CD8-positive, alpha-beta memory T cell (primary cell): ENCODE results near the gene NUDCD2. TPM values are rescaled to one million over a fixed set of nuclear protein-coding genes. Genes with fewer than 3 reads are reported as not detected.
"Not testable (repeated sequence)": the region's sequence is repeated elsewhere in the genome, so short reads cannot be mapped to it uniquely, and the experiment has no call there.

Source experiments
- CTCF ChIA-PET: fragments of 350-600 bp; sonication (Branson Sonifier 250); formaldehyde crosslinking; loops from one replicate; lab custom pipeline; 2021; ENCODE audit warnings: antibody characterized with exemption; lab: Charles Lee
- POLR2A ChIA-PET: fragments of 350-600 bp; sonication (Branson Sonifier 250); formaldehyde crosslinking; loops from one replicate; lab custom pipeline; 2021; ENCODE audit warnings: antibody characterized with exemption; lab: Charles Lee
- DNase-seq, 5 donors: peaks; one replicate each; pipeline versions ENCODE4 v3.0.0 to v3.0.0-alpha.2; 2020 to 2022; ENCODE audit warnings: mixed read lengths in 1 of 5
- H3K27ac ChIP-seq: one replicate; pipeline ENCODE4 v1.7.0; 2013; ENCODE audit warnings: low read depth, mild to moderate bottlenecking, low read length, moderate library complexity
- H3K27me3 ChIP-seq: 2 replicates; pipeline ENCODE4 v1.7.0; 2013; ENCODE audit warnings: low read length, mild to moderate bottlenecking; ENCODE audit not compliant: insufficient read depth, poor library complexity, severe bottlenecking
- H3K36me3 ChIP-seq: 2 replicates; pipeline ENCODE4 v1.7.0; 2013; ENCODE audit warnings: mild to moderate bottlenecking, low read length, moderate library complexity; ENCODE audit not compliant: insufficient read depth
- H3K4me1 ChIP-seq: 2 replicates; pipeline ENCODE4 v1.7.0; 2013; ENCODE audit warnings: mild to moderate bottlenecking, low read length, moderate library complexity; ENCODE audit not compliant: insufficient read depth
- H3K4me3 ChIP-seq: 2 replicates; pipeline ENCODE4 v1.7.0; 2013; ENCODE audit warnings: mild to moderate bottlenecking, low read length
- H3K9me3 ChIP-seq: 2 replicates; pipeline ENCODE4 v1.7.0; 2013; ENCODE audit warnings: mild to moderate bottlenecking, low read length
- H3K27ac Mint-ChIP-seq, 8 donors: one replicate each; pipeline ENCODE4 v1.8.0; 2020 to 2021; ENCODE audit warnings: mixed read lengths in 8 of 8, mild to moderate bottlenecking in 6 of 8, inconsistent platforms in 3 of 8, moderate library complexity in 3 of 8
- H3K27me3 Mint-ChIP-seq, 2 donors: one replicate each; pipeline ENCODE4 v1.8.0; 2020 to 2021; ENCODE audit warnings: mixed read lengths in 2 of 2, mild to moderate bottlenecking in 1 of 2, moderate library complexity in 1 of 2
- H3K36me3 Mint-ChIP-seq, 3 donors: one replicate each; pipeline ENCODE4 v1.8.0; 2020 to 2021; ENCODE audit warnings: mixed read lengths in 3 of 3, inconsistent platforms in 1 of 3, mild to moderate bottlenecking in 1 of 3
- H3K4me1 Mint-ChIP-seq, 3 donors: one replicate each; pipeline ENCODE4 v1.8.0; 2020 to 2021; ENCODE audit warnings: mixed read lengths in 3 of 3, inconsistent platforms in 1 of 3, mild to moderate bottlenecking in 1 of 3
- H3K4me3 Mint-ChIP-seq, 7 donors: one replicate each; pipeline ENCODE4 v1.8.0; 2020 to 2021; ENCODE audit warnings: mixed read lengths in 7 of 7, mild to moderate bottlenecking in 6 of 7, moderate library complexity in 4 of 7, inconsistent platforms in 2 of 7
- H3K9me3 Mint-ChIP-seq, 5 donors: one replicate each; pipeline ENCODE4 v1.8.0; 2020 to 2022; ENCODE audit warnings: mixed read lengths in 5 of 5, mild to moderate bottlenecking in 3 of 5, moderate library complexity in 2 of 5, inconsistent platforms in 1 of 5
- polyA plus RNA-seq: library from polyadenylated mRNA; unstranded; fragments of 300-500 nt; fragmentation: Illumina TruSeq; gene quantifications from one replicate; pipeline ENCODE4 v1.2.3, GENCODE V29; 2021
- total RNA-seq, 2 experiments: library from RNA; stranded (reverse); gene quantifications; one replicate each; pipeline ENCODE4 v1.2.3, GENCODE V29; 2021

NUDCD2 gene
- total and polyA plus RNA-seq, 3 experiments from 2014 or later: 31.3 to 52.5 (median 36.2) TPM

DNA sequence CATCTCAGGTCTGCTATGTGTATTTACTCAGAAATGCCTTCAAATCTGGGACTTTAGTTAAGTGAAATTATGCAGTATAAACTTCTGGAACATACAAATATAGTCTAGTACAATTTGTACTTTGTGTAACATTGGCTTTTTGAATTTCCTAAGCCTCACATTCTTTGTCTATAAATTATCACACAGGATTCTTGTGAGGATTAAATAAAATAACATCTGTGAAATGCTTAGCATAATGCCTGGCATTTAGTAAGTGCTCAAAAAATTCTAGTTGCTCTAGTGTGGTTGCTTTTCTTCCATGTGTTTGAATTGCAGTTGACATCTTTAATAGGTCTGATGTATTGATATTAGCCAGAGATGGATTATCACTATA, 3.1 kb upstream of the NUDCD2 start:
- Mint-ChIP-seq H3K27ac (peak overlapping the region in 5 of 8 donors; percentile 47 to 99 (median 93)), H3K4me1 (peaks cover 34 to 49% (median 46%) of the 10 kb centered on the region in 3 donors), H3K4me3 (no peak overlapping the region), H3K27me3 (peaks cover 0 to 5% of the 10 kb centered on the region in 2 donors), H3K9me3 (peaks cover 0 to 2% (median 0%) of the 10 kb centered on the region in 5 donors), H3K36me3 (peaks cover 0 to 10% (median 0%) of the 10 kb centered on the region in 3 donors)
- no peaks in the 10 kb centered on the region for H3K27me3 ChIP-seq
- H3K4me1 ChIP-seq: peaks cover 30% of the 10 kb centered on the region
- ChIA-PET CTCF (interaction anchor here (1.0 to 4.2 kb wide), 2 partner anchors 39 to 42 kb away, joined by 3 to 20 read pairs; partner anchors contain the start of gene MAT2B), POLR2A (interaction anchor here (5.1 kb wide), 1 partner anchor 42 kb away, joined by 101 read pairs; the partner anchor contains the start of gene MAT2B)
- peak overlapping the region; percentile 98 for H3K27ac ChIP-seq
- H3K36me3 ChIP-seq: no peaks in the 10 kb centered on the region
- H3K9me3 ChIP-seq: no peaks in the 10 kb centered on the region
- no peak overlapping the region for H3K4me3 ChIP-seq
- DNase-seq: no peak

GRCh38 chr5:163460562-163461171, 765 bp upstream of the NUDCD2 start, which contains the start of gene HMMR:
Gene HMMR (plus strand): TSS chr5:163460632. CDS start chr5:163460693, 61 bp downstream.
- peaks cover 0 to 2% (median 0%) of the 10 kb centered on the region in 5 donors for H3K9me3 Mint-ChIP-seq

DNA sequence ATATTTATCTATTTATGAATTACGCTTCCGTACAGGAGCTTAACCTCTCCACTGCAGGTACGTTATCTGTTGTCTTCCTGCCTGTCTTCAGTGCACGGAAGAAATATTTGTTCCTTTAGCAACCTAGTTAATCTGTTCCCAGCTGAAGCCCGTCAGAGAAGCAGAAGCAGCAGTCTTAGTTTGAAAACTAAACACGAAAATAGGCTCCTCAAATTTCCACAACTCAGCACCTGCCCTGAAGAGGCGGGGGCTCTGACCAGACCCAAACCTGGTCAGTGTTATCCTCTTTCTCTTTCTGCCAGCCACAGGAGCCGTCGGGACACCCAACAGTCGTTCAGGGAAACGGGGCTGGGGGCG, 462 bp downstream of the NUDCD2 start:
- Histone ChIP-seq H3K27ac (peak overlapping the region; percentile 98), H3K4me3 (peak overlapping the region; percentile 99), H3K36me3 (peaks cover 4% of the 10 kb centered on the region), H3K27me3 (no peaks in the 10 kb centered on the region), H3K4me1 (peaks cover 30% of the 10 kb centered on the region), H3K9me3 (no peaks in the 10 kb centered on the region)
- POLR2A ChIA-PET: interaction anchor here (0.6 to 5.1 kb wide), 7 partner anchors 18 to 53 kb away, joined by 3 to 101 read pairs (median 3); partner anchors contain the start of genes CCNG1 and MAT2B
- Mint-ChIP-seq H3K27me3 (peaks cover 0 to 5% of the 10 kb centered on the region in 2 donors), H3K4me3 (peak overlapping the region; percentile 92 to 98 (median 96)), H3K4me1 (peaks cover 43 to 68% (median 67%) of the 10 kb centered on the region in 3 donors), H3K36me3 (peaks cover 4 to 34% (median 8%) of the 10 kb centered on the region in 3 donors), H3K27ac (peak overlapping the region; percentile 96 to 100 (median 99)), H3K9me3 (peaks cover 0 to 2% (median 0%) of the 10 kb centered on the region in 5 donors)
- DNase-seq: no peak
- CTCF ChIA-PET: interaction anchor here (0.8 to 4.2 kb wide), 13 partner anchors 14 to 57 kb away, joined by 3 to 25 read pairs (median 4); partner anchors contain the start of genes CCNG1 and MAT2B

More at GRCh38 chr5:163460562-163461171, 765 bp upstream of the NUDCD2 start, which contains the start of gene HMMR:
- Mint-ChIP-seq H3K4me1 (peaks cover 40 to 59% (median 58%) of the 10 kb centered on the region in 3 donors), H3K27me3 (peaks cover 0 to 5% of the 10 kb centered on the region in 2 donors), H3K4me3 (peak within 1 kb of the TSS; percentile 92 to 98 (median 96)), H3K36me3 (peaks cover 2 to 22% (median 3%) of the 10 kb centered on the region in 3 donors), H3K27ac (peak within 1 kb of the TSS; percentile 96 to 100 (median 99))
- ChIA-PET POLR2A (interaction anchor here (0.7 to 5.1 kb wide), 10 partner anchors 20 to 55 kb away, joined by 3 to 101 read pairs (median 3); partner anchors contain the start of genes CCNG1 and MAT2B), CTCF (interaction anchor here (0.7 to 4.2 kb wide), 19 partner anchors 7 to 53 kb away, joined by 3 to 25 read pairs (median 4); partner anchors contain the start of genes CCNG1 and MAT2B)
- Histone ChIP-seq H3K9me3 (no peaks in the 10 kb centered on the region), H3K4me3 (peak within 1 kb of the TSS; percentile 99), H3K27ac (peak within 1 kb of the TSS; percentile 98), H3K36me3 (no peaks in the 10 kb centered on the region), H3K4me1 (peaks cover 30% of the 10 kb centered on the region), H3K27me3 (no peaks in the 10 kb centered on the region)
- peak in 1 of 5 donors; percentile 50 for DNase-seq

DNA sequence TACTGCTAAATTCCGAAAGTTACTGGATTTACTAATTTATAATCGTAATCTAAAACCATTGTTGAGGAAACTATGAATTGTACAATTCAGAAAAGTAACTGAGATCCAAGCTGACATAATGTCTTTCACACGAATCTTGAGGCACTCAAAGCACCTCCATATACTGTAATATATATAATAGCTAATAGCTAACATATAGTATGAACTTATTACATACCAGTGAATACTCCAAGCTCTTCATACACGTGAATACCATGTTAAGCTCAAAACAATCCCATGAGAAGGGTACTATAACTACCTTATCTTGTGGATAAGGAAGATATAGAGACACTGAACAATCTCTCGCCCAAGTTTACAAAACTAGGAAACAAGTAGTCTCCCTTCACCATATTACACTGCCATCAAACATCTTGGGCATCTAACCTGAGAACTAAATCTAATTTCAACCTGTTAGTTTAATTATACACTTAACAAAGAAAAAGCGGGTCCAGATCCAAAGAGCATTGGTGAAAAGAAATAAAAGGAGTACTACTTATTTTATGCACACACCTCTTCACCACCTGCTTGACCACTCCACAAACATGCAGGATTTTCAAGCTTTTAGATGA, 1.0 kb downstream of the NUDCD2 start:
- Mint-ChIP-seq H3K36me3 (peaks cover 4 to 36% (median 8%) of the 10 kb centered on the region in 3 donors), H3K27me3 (peaks cover 0 to 5% of the 10 kb centered on the region in 2 donors), H3K4me1 (peaks cover 43 to 68% (median 67%) of the 10 kb centered on the region in 3 donors), H3K4me3 (peak overlapping the region; percentile 92 to 98 (median 96)), H3K27ac (peak overlapping the region; percentile 96 to 100 (median 99)), H3K9me3 (peaks cover 0 to 2% (median 0%) of the 10 kb centered on the region in 5 donors)
- ChIA-PET CTCF (interaction anchor here (0.8 to 4.2 kb wide), 12 partner anchors 15 to 57 kb away, joined by 3 to 25 read pairs (median 6); partner anchors contain the start of genes CCNG1 and MAT2B), POLR2A (interaction anchor here (0.6 to 5.1 kb wide), 4 partner anchors 19 to 50 kb away, joined by 3 to 101 read pairs (median 20); partner anchors contain the start of genes CCNG1 and MAT2B)
- Histone ChIP-seq H3K27me3 (no peaks in the 10 kb centered on the region), H3K4me3 (peak overlapping the region; percentile 99), H3K27ac (peak overlapping the region; percentile 98), H3K4me1 (peaks cover 30% of the 10 kb centered on the region), H3K36me3 (peaks cover 4% of the 10 kb centered on the region), H3K9me3 (no peaks in the 10 kb centered on the region)
- no peak for DNase-seq

GRCh38 chr5:163456840-163457239, 3.1 kb downstream of the NUDCD2 start:
- POLR2A ChIA-PET: no interaction called here
- CTCF ChIA-PET: interaction anchor here (1.1 kb wide), 1 partner anchor 12 kb away, joined by 4 read pairs; no protein-coding TSS in a partner anchor
- Mint-ChIP-seq H3K27ac (peak overlapping the region in 3 of 8 donors; percentile 2 to 51 (median 14)), H3K36me3 (peaks cover 4 to 47% (median 11%) of the 10 kb centered on the region in 3 donors), H3K27me3 (peaks cover 0 to 5% of the 10 kb centered on the region in 2 donors), H3K4me1 (peaks cover 35 to 56% (median 54%) of the 10 kb centered on the region in 3 donors), H3K4me3 (peak overlapping the region in 1 of 7 donors; percentile 46), H3K9me3 (peaks cover 0 to 2% (median 0%) of the 10 kb centered on the region in 5 donors)
- Histone ChIP-seq H3K27ac (no peak overlapping the region), H3K36me3 (peaks cover 4% of the 10 kb centered on the region), H3K4me3 (no peak overlapping the region), H3K4me1 (peaks cover 22% of the 10 kb centered on the region), H3K27me3 (no peaks in the 10 kb centered on the region), H3K9me3 (no peaks in the 10 kb centered on the region)
- no peak for DNase-seq

DNA sequence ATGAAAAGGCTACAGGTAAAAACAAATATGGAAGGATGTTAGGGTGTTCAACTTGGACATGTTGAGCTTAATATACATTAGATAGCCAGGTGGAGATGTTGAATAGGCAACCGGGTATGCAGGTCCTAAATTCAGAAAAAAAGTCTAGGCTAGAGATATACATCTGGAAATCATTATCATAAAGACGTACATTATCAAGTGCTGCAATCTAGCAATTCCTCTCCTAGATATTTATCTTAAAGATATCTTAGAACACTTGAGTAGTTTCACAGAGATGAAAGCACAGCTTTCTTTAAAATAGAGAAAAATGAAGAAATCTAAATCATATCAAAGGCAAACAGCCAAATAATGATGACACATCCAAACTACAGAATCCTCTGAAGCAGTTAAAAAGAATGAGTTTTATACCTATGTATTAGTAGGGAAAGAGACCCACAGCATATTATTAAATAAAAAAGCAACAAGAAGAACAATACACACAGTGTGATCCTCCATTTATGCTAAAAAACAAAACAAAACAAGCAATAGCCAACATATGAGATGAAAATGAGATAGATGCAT, 3.8 kb downstream of the NUDCD2 start:
- peak overlapping the region in 1 of 7 donors; percentile 49 for H3K4me3 Mint-ChIP-seq
- Histone ChIP-seq H3K36me3 (peaks cover 4% of the 10 kb centered on the region), H3K4me1 (peaks cover 18% of the 10 kb centered on the region), H3K9me3 (no peaks in the 10 kb centered on the region), H3K27me3 (no peaks in the 10 kb centered on the region), H3K4me3 (no peak overlapping the region), H3K27ac (no peak overlapping the region)
- H3K36me3 Mint-ChIP-seq: peaks cover 4 to 50% (median 11%) of the 10 kb centered on the region in 3 donors
- DNase-seq: no peak
- peaks cover 0 to 5% of the 10 kb centered on the region in 2 donors for H3K27me3 Mint-ChIP-seq
- CTCF ChIA-PET: no interaction called here
- POLR2A ChIA-PET: no interaction called here
- peaks cover 31 to 51% (median 49%) of the 10 kb centered on the region in 3 donors for H3K4me1 Mint-ChIP-seq
- H3K9me3 Mint-ChIP-seq: peaks cover 0 to 2% (median 0%) of the 10 kb centered on the region in 5 donors
- peak overlapping the region in 4 of 8 donors; percentile 21 to 79 (median 60) for H3K27ac Mint-ChIP-seq

GRCh38 chr5:163455406-163455805, 4.5 kb downstream of the NUDCD2 start:
- peaks cover 4 to 52% (median 11%) of the 10 kb centered on the region in 3 donors for H3K36me3 Mint-ChIP-seq
- H3K4me3 Mint-ChIP-seq: peak overlapping the region in 2 of 7 donors; percentile 36 to 49
- POLR2A ChIA-PET, H3K9me3 Mint-ChIP-seq, H3K27me3 ChIP-seq, H3K27ac ChIP-seq, H3K4me3 ChIP-seq, H3K36me3 ChIP-seq, H3K27me3 Mint-ChIP-seq, DNase-seq, H3K9me3 ChIP-seq, CTCF ChIA-PET: not testable (repeated sequence)
- peaks cover 27 to 44% (median 42%) of the 10 kb centered on the region in 3 donors for H3K4me1 Mint-ChIP-seq
- peaks cover 12% of the 10 kb centered on the region for H3K4me1 ChIP-seq
- peak overlapping the region in 5 of 8 donors; percentile 21 to 70 (median 51) for H3K27ac Mint-ChIP-seq
